KBM-7 (cell line): Measurements from ENCODE around the gene SIRT7.

ENCODE experiments used
- DNase-seq: peaks from one replicate; pipeline ENCODE4 v3.0.0-alpha.2; 2015
- in situ Hi-C: fragments of 300-500 bp; cut with MboI; formaldehyde crosslinking; loops from 2 replicates; pipeline ENCODE4 v1.14.3; 2020; ENCODE audit warnings: low sequenced_read_pairs, low pct_unique_long_range_greater_than_20kb, mixed read lengths

The SIRT7 gene

DNA sequence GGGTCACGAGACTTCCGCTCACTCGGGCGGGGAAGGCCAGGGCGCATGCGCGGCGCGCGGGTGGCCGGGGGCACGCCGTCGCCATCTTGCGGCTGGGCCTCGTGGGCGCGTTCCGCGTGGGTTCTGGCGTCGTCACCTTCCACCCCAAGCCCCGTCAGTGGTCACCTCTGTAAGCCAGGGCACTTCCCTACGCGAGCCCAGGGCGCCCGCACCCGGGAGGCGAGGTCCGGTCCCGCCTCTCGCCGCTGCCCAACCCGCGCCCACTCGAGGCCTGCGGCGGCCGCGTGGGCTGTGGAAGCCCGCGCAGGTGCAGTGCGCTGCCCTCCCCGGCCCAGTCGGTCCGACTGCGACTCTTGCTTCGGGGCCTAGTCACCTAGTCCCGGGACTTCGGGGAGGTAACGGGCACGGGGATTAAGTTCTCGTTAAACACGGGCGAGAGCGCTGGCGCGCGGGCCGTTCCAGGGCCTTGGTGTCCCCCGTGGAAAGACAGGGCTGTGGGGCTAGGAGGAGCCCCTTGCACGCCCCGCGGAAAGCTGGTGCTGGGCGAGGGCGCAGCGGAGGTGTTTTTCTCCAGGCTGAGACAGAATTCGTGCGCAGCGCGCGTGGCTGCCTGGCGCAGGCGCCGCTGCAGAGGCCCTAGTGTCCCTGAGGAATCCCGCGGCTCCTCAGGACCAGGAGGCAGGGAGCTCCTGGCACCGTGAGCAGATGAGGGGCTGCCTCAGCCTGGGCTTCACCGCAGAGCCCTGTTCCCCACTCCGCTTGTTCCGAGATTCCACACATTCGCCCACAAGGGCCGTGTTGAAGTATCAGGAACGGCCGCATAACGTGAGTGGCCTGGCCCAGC lies 46.4 kb downstream of the SIRT7 start:
- peak; percentile 81 for DNase-seq

DNA sequence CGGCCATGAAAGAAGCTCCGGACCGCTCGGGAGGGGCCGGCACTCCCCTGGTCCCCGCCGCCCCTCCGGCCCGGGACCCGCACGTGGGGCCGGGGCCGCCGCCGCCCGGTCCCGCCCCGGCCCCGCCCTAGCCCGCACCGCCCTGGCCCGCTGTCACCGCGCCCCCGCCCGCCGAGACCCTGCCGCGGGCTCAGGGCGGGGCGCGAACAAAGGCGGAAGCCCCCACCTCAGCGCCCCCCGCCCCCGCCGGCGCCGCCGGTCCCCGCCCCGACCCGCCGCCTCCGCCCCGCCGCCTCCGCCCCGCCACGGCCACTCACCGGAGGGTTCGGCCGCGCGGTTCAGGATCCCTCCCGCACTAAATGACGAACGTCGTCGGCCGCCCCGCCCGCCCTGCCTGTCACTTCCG lies 47.0 kb downstream of the SIRT7 start, which contains the start of gene ARHGDIA:
TSS of gene ARHGDIA (minus strand) at position 357 of the 406 bp plus-strand sequence. CDS start 1,407 bp downstream, outside the sequence.
- in situ Hi-C loops = no loop called here
- no peak for DNase-seq

More for the DNA sequence above, 46.4 kb downstream of the SIRT7 start:
- in situ Hi-C loops = no loop called here

DNA sequence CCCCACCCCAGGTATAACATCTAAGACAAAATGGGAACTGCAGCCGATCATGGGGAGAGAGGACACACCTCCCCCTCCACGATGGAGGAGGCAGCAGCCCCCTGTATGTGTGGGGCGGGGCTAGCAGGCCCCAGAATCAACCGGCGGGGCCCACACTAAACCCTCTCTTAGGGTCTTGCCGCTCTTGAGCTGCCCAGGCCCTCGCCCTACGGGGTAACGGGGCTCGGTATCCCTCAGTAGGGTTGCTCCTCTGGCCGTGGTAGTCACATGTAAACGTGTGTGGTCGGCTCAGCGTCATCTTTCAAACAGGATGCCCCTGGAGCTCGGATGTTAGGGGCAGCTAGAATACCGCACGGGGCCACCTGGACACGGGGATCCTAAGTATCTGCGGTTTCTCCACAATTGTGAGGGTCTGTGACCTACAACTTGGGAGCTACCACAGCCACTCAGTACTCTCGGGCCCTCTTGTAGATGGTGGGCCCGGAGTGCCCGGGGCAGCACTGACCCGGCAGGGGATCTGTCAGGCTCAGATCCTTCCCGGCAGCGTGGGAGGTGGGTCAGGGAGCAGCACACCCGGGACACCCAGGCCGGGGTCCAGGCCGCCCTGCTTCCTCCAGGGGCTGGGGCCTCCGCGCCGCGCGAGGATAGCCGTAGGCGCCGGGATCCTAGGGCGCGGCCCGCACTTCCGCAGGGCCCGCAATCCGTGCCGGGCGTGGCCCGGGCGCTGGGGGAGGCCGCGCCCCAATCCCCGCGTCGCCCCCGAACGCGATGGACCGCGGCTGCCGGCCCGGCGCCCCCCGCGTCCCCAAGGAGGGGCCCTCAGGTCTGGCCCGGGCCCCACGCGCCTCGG lies 47.6 kb downstream of the SIRT7 start:
- in situ Hi-C loops = no loop called here
- peak; percentile 41 for DNase-seq

DNA sequence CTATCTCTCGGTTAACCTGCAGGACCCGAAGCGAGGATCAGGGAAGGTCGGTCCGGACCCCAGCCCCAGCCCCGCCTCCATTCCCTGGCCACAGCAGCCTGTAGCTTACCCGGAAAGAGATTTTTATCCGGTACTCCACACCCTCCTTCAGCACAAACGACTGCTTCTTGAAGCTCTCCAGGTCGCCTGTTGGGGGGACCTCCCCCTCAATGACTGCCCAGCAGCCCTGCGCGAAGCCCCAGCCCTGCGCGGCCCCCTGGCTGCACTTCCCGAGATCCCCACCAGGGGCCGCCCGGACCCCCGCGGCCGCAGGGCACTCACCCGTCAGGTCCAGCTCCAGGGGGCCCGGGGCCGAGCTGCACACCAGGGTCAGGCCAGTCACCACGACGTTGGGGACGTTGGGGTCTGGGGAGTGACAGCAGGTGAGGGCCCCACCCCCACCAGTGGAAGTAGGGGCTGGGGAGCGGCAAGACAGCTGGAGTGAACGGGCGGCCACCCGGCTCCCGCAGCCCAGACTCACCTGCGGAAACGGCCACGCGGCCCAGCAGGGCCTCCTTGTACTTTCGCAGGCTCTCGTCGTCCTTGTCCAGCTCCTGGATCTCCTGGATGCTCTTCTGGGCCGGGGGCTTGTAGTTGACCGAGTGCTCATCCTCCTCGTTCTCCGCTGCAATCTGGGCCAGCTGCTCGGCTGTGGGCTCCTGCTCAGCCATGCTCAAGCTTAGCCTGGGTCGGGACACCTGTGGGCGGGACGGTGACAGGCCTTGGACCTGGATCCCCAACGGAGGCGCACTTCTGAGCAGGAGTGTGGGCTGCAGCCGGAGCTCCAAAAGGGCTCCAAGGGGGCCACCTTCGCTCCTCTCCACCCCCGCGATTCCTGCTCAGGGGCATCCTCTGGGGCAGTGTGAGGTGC lies 48.5 kb downstream of the SIRT7 start:
- peak; percentile 51 for DNase-seq
- in situ Hi-C loops = no loop called here

DNA sequence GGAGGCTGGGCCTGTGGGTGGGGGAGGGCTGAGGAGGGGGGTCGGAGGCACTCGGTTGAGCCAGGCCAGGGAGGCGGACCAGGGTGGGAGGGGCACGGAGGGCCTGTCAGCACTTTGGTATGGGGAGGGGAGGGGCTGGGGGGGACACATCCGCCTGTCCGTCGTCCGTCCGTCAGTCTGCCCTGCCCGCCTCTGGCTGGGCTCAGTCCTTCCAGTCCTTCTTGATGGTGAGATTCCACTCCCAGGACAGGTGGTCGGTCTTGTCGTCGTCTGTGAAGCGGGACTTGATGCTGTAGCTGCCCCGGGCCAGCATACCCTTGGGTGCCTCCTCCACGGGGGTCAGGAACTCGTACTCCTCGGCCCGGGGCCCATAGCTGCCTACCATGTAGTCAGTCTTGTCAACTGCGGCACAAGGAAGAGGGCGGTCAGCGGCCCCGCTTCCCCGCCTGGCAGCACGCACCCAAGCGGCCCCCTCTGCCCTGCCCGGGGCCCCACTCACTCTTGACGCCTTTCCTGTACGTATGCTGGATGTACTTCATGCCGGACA lies 49.2 kb downstream of the SIRT7 start:
- in situ Hi-C loops = no loop called here
- DNase-seq = no peak

DNA sequence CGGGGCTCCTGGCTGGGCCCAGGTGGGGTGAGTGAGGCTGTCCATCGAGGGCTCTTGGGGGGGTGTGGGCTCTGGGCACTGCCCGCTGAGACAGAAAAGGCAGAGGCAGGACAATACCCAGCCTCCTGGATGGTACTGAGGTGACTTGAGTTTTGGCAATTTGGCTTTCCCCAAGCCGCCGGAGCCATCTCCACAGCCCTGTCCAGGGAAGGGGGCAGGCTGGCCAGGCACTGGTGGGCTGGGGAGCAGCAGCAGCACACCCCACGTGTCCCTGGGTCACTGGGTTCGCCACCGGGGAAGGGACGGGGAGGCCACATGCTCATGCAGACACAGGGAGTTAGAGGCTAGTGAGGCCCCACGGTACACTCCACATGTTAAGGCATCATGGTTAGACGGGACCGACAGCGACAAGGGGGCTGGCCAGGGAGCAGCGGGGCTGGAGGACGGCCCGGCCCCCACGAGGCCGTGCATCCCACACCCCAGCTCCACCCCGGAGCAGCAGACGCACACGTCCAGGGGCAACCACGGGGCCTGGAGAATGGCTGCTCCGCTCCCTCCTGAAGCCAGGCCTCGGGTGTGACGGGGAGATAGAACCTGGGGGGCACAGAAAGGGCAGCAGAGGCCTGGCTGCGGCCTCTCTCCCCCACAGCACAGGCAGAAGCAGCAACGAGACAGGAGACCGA lies 49.8 kb downstream of the SIRT7 start:
- in situ Hi-C loops = no loop called here
- no peak for DNase-seq

DNA sequence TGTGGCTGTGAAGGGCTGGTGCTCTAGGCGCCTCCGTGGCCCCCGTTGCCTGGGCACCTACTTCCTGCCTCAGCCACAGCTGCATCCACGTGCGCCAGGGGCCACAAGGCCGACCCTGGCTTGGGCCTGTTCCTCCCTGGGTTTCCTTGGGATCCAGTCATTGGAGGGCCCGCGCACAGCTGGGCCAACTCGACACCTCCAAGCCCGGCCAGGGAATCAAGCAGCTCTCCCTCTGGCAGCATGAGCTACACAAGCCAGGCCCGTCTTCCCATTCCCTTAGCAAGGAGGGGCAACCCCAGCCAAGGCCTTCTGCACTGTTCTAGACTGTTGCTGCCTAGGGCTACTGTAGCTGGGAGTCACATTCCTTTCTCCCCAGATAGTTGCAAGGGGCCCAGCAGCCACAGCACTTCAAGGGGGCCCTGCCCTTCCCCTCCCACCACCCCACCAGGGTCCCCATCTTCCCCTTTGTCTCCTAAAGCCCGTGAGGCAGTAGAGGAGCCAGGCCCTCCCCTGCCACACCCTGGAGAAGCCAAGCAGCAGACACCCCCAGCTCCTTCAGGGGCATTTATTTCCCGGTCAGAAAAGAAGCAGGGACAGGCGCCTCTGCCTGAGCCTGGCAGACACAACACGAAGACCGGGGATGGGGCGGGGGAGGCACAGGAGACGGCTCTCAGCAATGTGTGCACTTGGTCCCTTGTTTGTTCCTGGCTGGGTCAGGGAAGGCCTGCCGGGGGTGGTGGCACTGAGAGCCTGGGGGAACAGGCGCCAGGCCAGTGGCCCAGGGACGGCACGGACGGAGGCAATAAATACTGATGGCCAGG lies 50.6 kb downstream of the SIRT7 start:
- DNase-seq = peak; percentile 51
- in situ Hi-C loops = no loop called here

DNA sequence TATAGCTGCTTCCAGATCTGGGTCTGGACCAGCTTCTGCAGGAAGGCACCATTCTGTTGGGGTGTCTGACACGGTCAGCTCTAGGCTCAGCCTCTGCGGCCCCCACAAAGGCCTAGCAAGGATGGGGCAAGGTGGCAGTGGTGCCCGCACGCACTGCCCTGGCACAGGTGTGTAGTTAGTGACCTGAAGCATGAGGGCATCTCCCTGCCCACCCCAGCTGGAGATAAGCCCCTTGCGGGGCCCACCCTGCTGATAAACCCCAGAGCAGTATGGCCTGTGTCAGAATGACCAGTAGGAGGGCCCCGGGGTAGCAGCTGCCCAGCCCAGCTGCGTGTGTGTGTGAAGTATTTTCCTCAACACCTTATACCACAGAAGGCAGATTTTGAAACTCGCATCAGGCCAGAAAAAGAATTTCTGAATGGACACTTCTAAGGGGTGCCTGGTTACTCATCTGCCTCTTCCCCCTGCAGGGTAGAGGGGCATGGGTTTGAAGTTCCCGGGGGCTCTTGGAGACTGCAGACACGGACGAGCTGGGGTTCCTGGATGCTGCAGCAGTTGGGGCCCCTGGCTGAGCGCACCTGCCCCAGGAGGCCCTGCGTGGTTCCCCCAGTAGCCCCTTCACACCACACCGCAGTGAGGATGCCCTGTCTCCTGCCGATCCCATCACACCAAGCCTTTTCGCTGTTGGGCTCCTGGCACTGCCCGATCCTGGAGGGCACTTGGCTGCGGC lies 51.4 kb downstream of the SIRT7 start:
- peak; percentile 30 for DNase-seq
- in situ Hi-C loops = no loop called here

DNA sequence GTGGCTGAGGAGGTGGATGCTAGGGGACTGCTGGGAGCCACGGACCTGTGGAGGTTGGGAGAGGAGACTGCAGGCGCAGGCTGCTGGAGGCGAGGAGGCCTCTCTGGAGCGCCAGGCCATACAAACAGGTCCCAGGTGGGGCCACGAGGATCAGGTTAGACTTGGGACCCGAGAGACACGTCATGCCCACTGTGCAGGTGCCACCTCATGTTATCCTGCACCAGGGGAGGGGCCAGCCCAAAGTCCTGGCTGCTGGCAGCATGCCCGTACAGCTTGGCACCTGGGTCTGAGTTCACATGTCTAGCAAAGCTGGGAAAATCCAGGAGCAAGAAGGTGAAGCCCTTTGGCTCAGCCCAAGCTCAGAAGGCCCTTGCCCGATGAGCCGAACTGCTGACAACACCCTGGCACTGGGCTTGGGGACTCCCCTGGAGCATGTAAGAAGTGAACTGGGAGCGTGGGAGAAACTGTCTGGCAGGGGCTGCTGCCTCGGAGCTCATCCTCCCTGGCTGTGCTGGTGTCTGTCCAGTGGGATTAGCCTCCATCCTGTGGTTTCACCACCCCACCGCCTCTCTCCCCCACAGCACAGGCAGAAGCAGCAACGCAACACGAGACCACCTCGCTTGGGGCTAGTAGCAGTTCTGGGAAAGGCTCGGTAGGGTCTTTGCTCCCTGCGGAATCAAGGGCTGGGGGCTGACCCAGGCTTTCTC lies 52.1 kb downstream of the SIRT7 start:
- DNase-seq = no peak
- in situ Hi-C loops = no loop called here

DNA sequence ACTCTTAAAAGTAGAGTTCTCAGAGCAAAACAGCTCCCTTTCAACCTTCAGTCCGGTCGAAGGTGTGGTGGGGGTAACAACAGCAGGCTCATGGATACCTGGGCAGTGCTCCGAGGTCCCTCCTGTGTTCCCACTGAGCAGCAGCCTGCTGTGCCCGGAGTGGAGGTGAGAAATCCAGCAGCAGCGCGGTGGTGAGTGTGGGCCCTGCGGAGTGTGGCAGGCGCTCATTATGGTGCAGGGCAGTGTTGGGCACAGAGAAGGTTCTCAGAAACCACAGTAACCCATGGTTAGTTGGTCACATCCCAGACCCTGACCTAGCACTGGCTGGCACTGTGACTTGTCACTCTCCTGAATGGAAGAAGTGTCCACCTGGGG lies 52.6 kb downstream of the SIRT7 start:
- in situ Hi-C loops = no loop called here
- no peak for DNase-seq

DNA sequence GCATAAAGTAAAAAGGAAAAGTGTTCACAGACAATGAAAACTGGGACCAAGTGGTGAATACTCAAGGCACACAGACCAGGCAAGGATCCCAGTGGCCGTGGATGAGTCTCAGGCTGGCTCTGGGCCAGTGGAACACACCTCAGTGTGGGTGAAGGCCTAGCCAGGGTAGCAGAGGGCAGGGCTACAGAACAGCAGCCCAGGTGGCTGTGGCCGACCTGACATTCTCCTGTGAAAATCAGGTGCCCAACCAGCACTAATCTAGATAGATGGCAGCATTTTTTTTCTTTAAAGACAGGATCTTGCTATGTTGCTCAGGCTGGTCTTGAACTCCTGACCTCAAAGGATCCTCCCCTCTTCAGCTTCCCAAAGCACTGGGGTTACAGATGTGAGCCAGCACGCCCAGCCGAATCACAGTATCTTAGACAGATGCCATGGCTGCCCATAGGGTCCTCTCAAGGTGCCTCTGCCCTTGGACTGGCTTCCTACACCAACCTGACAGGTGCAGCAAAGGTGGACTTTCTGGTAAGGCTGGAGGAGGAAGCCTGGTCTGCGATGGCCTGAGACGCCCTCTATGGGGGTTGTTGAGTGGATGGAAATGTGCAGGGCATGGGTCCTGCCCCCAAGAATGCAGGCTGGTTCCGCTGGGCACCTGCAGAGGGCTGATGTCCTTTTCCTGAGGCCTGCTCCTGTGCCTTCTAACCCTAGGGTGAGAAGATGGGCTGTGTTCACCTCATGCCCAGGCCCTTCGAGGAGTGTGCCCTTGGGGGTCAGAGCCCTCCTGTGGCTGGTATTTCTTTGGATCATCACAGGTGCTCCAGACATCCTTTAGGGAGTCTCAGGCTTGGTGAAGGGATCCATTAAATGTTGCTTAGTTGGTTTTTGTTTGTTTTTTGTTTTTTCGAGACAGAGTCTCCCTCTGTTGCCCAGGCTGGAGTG lies 53.9 kb downstream of the SIRT7 start:
- no peak for DNase-seq
- in situ Hi-C loops = no loop called here

DNA sequence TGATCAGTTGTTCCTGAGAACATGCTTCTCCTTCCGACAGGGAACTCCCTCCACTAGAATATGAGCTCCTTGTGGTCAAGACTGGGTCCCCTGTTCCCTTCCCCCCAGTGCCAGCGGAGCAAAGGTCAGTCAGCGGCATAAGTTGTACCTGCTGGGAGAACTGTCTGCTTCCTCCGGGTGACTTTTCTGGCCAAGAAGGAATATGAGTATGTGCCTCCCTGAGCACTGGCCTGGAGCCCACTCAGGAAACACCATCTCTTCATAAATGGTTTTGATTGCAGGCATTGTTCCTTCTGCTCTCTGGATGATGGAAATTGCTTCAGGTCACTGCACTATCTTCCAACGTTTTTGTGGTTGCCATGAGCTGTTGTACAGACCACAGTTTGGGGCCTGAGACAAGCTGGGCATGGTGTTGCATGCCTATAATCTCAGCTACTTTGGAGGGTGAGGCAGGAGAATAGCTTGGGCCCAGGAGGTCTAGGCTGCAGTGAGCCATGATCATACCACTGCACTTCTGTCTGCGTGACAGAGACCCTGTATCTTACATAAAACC lies 54.8 kb downstream of the SIRT7 start:
- DNase-seq = no peak
- in situ Hi-C loops = no loop called here
